A549 (cell line): ENCODE measurements around the gene CLSTN1.

ENCODE experiments used
- CTCF ChIP-seq: fragments of >200 bp; sonication (Bioruptor Twin); formaldehyde crosslinking; IDR thresholded peaks from 3 replicates; pipeline ENCODE4 v1.5.1; 2016
- KDM1A ChIP-seq: fragments of 200-600 bp; sonication (generic); IDR thresholded peaks from 2 replicates; pipeline ENCODE4 v1.6.1; 2016; ENCODE audit warnings: low read depth, mild to moderate bottlenecking
- MAZ ChIP-seq: fragments of 150-350 bp; IDR thresholded peaks from 2 replicates; pipeline ENCODE4 v1.6.1; 2014; ENCODE audit warnings: antibody characterized with exemption, low read depth, low read length, borderline replicate concordance

- TF ChIP-seq KDM1A: no peak
- TF ChIP-seq CTCF: no peak
- no peak for TF ChIP-seq MAZ
These were observed 25.3 kb downstream of the CLSTN1 start for GRCh38 chr1:9798236-9799130.
